DND-41 (cell line): Measurements from ENCODE around the gene AKT3.

ENCODE experiments used
- CTCF ChIP-seq: IDR thresholded peaks from 2 replicates; pipeline ENCODE4 v1.5.1; 2012; ENCODE audit warnings: borderline replicate concordance, low read length, moderate library complexity, mild to moderate bottlenecking; ENCODE audit not compliant: poor library complexity, severe bottlenecking; ENCODE audit errors: extremely low read depth
- EZH2 ChIP-seq: IDR thresholded peaks from 3 replicates; pipeline ENCODE4 v1.6.1; 2012; ENCODE audit warnings: borderline replicate concordance, low read depth, mild to moderate bottlenecking, moderate library complexity, low read length, inconsistent platforms; ENCODE audit not compliant: severe bottlenecking

GRCh38 chr1:243848858-243849420 lies 1.1 kb downstream of the AKT3 start:
- no peak for TF ChIP-seq CTCF
- no peak for TF ChIP-seq EZH2
